Erythroblast (primary cell): ENCODE results near the gene SMIM27.

Experiments
- GATA1 ChIP-seq: IDR thresholded peaks from 2 replicates; pipeline ENCODE4 v1.6.1; 2011; ENCODE audit warnings: low read depth, mild to moderate bottlenecking, control low read depth, low read length, moderate library complexity
- POLR2A ChIP-seq: IDR thresholded peaks from 2 replicates; pipeline ENCODE4 v1.6.1; 2011; ENCODE audit warnings: mild to moderate bottlenecking, low read length

- TF ChIP-seq POLR2A (no peak), GATA1 (no peak)
These were observed 44.2 kb downstream of the SMIM27 start for GRCh38 chr9:32596096-32596865.
